ENCODE results near the gene DAP. TPM values are rescaled to one million over a fixed set of nuclear protein-coding genes. Genes with fewer than 3 reads are reported as not detected.

The DAP gene
- total and polyA plus RNA-seq, 4 donors, result 36.6 to 122 (median 101) TPM

DNA sequence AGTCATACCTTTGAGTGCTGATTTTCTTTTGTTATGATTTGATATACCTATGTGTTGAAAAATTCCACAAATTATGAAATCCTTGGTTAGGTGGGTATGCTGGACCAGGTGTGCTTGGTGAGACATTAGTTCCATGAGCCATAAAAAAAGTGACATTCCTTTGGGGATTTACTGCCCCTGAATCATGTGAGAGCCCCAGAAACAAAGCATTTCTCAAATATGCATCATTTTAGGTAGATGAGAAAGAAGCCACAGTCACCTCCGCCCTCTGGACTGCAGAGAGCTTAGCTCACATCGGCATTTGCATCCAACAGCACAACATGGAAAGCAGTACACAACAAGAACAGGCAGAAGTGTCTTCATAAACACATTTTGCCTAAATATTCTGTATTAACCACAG, 55.3 kb downstream of the DAP start:
- H3K4me3 ChIP-seq (ENCODE audit: low read depth in 1 of 3, low read length in 3 of 3), result no peak overlapping the region
- WGBS, result 96% methylated on average over 2 of the region's 2 CpGs

DNA sequence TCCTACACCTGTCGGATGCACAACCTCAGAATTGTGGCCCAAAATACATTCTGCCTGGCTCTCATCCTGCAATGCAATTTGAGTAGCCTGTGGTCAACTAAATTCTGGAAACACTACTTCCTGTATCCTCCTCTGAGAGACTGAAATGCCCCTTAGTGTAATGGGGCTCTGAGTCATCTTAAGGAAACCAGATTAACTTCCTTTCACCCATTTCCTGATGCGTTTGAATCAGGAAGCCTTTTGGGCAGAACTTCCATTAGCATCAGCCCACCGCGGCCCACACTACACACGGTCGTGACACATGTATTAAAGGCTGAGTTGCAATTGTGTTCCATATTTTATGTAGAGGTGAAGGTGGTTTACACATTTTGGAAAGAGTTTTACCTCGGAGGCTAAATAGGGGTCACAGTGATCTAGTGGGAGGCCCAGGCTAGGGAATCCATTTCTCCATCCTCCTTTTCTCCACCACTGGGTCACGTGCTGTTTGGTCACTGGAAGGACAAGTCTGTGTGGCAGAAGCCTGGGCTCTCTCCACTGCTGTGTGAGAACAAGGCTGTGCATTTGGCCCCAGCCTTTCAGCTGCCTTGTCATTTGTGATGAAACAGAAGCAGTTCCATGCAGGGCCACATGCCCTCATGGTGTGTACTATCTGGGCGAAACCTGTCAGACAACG, 55.9 kb downstream of the DAP start:
- Histone ChIP-seq H3K27me3 (ENCODE audit: control insufficient read depth in 4 of 4, insufficient read depth in 4 of 4, low read length in 3 of 4) (no peaks in the 10 kb centered on the region), H3K4me3 (ENCODE audit: low read depth in 1 of 3, low read length in 3 of 3) (no peak overlapping the region), H3K27ac (ENCODE audit: low read depth in 1 of 2, low read length in 2 of 2) (peak overlapping the region in 1 of 2 donors; percentile 6), H3K9ac (ENCODE audit: low read depth in 1 of 2, low read length in 2 of 2) (no peak overlapping the region), H3K9me3 (ENCODE audit: control insufficient read depth in 4 of 4, low read length in 3 of 4) (no peaks in the 10 kb centered on the region), H3K4me1 (ENCODE audit: control insufficient read depth in 4 of 4, insufficient read depth in 4 of 4, low read length in 3 of 4) (peaks cover 5 to 20% (median 11%) of the 10 kb centered on the region in 4 donors), H3K36me3 (ENCODE audit: control insufficient read depth in 4 of 4, insufficient read depth in 3 of 4, low read depth in 1 of 4, low read length in 3 of 4) (peaks cover 0 to 3% (median 0%) of the 10 kb centered on the region in 4 donors)
- no peak for DNase-seq (ENCODE audit: low spot score)
- 79% methylated on average over 10 of the region's 10 CpGs for WGBS
- TF ChIP-seq RXRA (IDR thresholded peaks at IDR 0.05) (no peak), GABPA (IDR thresholded peaks at IDR 0.05 in 1 of 2, conservative IDR thresholded peaks at IDR 0.05 in 1 of 2) (no peak), RAD21 (IDR thresholded peaks at IDR 0.05) (no peak), HNF4G (IDR thresholded peaks at IDR 0.05) (no peak), YY1 (IDR thresholded peaks at IDR 0.05) (no peak), EGR1 (IDR thresholded peaks at IDR 0.05; ENCODE audit: low read depth in 2 of 2) (peak in 1 of 2 donors; percentile 17), FOXA1 (IDR thresholded peaks at IDR 0.05) (no peak), FOXA2 (IDR thresholded peaks at IDR 0.05) (no peak), NR2F2 (IDR thresholded peaks at IDR 0.05) (no peak), JUND (IDR thresholded peaks at IDR 0.05) (peak; percentile 65 to 70), SP1 (IDR thresholded peaks at IDR 0.05) (no peak), TAF1 (conservative IDR thresholded peaks at IDR 0.05) (no peak), HNF4A (conservative IDR thresholded peaks at IDR 0.05) (no peak)
- TF ChIP-seq, protein P1, sequence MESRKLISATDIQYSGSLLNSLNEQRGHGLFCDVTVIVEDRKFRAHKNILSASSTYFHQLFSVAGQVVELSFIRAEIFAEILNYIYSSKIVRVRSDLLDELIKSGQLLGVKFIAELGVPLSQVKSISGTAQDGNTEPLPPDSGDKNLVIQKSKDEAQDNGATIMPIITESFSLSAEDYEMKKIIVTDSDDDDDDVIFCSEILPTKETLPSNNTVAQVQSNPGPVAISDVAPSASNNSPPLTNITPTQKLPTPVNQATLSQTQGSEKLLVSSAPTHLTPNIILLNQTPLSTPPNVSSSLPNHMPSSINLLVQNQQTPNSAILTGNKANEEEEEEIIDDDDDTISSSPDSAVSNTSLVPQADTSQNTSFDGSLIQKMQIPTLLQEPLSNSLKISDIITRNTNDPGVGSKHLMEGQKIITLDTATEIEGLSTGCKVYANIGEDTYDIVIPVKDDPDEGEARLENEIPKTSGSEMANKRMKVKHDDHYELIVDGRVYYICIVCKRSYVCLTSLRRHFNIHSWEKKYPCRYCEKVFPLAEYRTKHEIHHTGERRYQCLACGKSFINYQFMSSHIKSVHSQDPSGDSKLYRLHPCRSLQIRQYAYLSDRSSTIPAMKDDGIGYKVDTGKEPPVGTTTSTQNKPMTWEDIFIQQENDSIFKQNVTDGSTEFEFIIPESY (IDR thresholded peaks at IDR 0.05), result no peak
- TF ChIP-seq, protein P2, sequence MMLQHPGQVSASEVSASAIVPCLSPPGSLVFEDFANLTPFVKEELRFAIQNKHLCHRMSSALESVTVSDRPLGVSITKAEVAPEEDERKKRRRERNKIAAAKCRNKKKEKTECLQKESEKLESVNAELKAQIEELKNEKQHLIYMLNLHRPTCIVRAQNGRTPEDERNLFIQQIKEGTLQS (IDR thresholded peaks at IDR 0.05), result no peak
- TF ChIP-seq, protein P3, sequence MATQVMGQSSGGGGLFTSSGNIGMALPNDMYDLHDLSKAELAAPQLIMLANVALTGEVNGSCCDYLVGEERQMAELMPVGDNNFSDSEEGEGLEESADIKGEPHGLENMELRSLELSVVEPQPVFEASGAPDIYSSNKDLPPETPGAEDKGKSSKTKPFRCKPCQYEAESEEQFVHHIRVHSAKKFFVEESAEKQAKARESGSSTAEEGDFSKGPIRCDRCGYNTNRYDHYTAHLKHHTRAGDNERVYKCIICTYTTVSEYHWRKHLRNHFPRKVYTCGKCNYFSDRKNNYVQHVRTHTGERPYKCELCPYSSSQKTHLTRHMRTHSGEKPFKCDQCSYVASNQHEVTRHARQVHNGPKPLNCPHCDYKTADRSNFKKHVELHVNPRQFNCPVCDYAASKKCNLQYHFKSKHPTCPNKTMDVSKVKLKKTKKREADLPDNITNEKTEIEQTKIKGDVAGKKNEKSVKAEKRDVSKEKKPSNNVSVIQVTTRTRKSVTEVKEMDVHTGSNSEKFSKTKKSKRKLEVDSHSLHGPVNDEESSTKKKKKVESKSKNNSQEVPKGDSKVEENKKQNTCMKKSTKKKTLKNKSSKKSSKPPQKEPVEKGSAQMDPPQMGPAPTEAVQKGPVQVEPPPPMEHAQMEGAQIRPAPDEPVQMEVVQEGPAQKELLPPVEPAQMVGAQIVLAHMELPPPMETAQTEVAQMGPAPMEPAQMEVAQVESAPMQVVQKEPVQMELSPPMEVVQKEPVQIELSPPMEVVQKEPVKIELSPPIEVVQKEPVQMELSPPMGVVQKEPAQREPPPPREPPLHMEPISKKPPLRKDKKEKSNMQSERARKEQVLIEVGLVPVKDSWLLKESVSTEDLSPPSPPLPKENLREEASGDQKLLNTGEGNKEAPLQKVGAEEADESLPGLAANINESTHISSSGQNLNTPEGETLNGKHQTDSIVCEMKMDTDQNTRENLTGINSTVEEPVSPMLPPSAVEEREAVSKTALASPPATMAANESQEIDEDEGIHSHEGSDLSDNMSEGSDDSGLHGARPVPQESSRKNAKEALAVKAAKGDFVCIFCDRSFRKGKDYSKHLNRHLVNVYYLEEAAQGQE (IDR thresholded peaks at IDR 0.05), result no peak
- TF ChIP-seq, protein P4, sequence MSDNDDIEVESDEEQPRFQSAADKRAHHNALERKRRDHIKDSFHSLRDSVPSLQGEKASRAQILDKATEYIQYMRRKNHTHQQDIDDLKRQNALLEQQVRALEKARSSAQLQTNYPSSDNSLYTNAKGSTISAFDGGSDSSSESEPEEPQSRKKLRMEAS (IDR thresholded peaks at IDR 0.05), result peak; percentile 48
- TF ChIP-seq, protein P5, sequence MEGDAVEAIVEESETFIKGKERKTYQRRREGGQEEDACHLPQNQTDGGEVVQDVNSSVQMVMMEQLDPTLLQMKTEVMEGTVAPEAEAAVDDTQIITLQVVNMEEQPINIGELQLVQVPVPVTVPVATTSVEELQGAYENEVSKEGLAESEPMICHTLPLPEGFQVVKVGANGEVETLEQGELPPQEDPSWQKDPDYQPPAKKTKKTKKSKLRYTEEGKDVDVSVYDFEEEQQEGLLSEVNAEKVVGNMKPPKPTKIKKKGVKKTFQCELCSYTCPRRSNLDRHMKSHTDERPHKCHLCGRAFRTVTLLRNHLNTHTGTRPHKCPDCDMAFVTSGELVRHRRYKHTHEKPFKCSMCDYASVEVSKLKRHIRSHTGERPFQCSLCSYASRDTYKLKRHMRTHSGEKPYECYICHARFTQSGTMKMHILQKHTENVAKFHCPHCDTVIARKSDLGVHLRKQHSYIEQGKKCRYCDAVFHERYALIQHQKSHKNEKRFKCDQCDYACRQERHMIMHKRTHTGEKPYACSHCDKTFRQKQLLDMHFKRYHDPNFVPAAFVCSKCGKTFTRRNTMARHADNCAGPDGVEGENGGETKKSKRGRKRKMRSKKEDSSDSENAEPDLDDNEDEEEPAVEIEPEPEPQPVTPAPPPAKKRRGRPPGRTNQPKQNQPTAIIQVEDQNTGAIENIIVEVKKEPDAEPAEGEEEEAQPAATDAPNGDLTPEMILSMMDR (IDR thresholded peaks at IDR 0.05; ENCODE audit: low read depth, low read length, missing input control), result no peak

More for the DNA sequence above, 55.3 kb downstream of the DAP start:
- Histone ChIP-seq H3K27ac (ENCODE audit: low read depth in 1 of 2, low read length in 2 of 2) (no peak overlapping the region), H3K9ac (ENCODE audit: low read depth in 1 of 2, low read length in 2 of 2) (no peak overlapping the region), H3K9me3 (ENCODE audit: control insufficient read depth in 4 of 4, low read length in 3 of 4) (no peaks in the 10 kb centered on the region), H3K4me1 (ENCODE audit: control insufficient read depth in 4 of 4, insufficient read depth in 4 of 4, low read length in 3 of 4) (peaks cover 5 to 20% (median 11%) of the 10 kb centered on the region in 4 donors), H3K36me3 (ENCODE audit: control insufficient read depth in 4 of 4, insufficient read depth in 3 of 4, low read depth in 1 of 4, low read length in 3 of 4) (peaks cover 0 to 4% (median 0%) of the 10 kb centered on the region in 4 donors), H3K27me3 (ENCODE audit: control insufficient read depth in 4 of 4, insufficient read depth in 4 of 4, low read length in 3 of 4) (no peaks in the 10 kb centered on the region)
- no peak for DNase-seq (ENCODE audit: low spot score)
- no peak for TF ChIP-seq FOXA1 (IDR thresholded peaks at IDR 0.05)
